Fibroblast of villous mesenchyme (primary cell): ENCODE data around the gene APC2. TPM values are rescaled to one million over a fixed set of nuclear protein-coding genes. Genes with fewer than 3 reads are reported as not detected.
A peak's percentile ranks its signal among the peaks of the same experiment; 100 is the strongest.

Source experiments
- DNase-seq: peaks from one replicate; pipeline ENCODE4 v3.0.0-alpha.2; 2010; ENCODE audit warnings: low read depth
- H3K4me3 ChIP-seq: 2 replicates; pipeline ENCODE4 v1.5.1; 2011; ENCODE audit warnings: low read depth, mild to moderate bottlenecking, low read length
- CTCF ChIP-seq: IDR thresholded peaks from 2 replicates; pipeline ENCODE4 v1.5.1; 2012; ENCODE audit warnings: low read depth, mild to moderate bottlenecking, low read length; ENCODE audit not compliant: insufficient read depth
- total RNA-seq: library from RNA; depleted of rRNA; stranded (reverse); fragments of >200 nt; gene quantifications from 2 replicates; pipeline ENCODE4 v1.2.3, GENCODE V29; 2012

The APC2 gene
- total RNA-seq, 1 donor = 0.43 TPM

GRCh38 chr19:1445185-1445931 is 4.6 kb upstream of the APC2 start:
- peak overlapping the region; percentile 56 for H3K4me3 ChIP-seq
- DNase-seq = no peak
- peak; percentile 83 for TF ChIP-seq CTCF

GRCh38 chr19:1445932-1446712 is 3.8 kb upstream of the APC2 start:
- TF ChIP-seq CTCF = no peak
- H3K4me3 ChIP-seq = peak overlapping the region; percentile 56
- no peak for DNase-seq

- TF ChIP-seq CTCF = no peak
- no peak overlapping the region for H3K4me3 ChIP-seq
- DNase-seq = no peak
Measured at GRCh38 chr19:1446713-1447481, 3.0 kb upstream of the APC2 start.

GRCh38 chr19:1447504-1447903 is 2.4 kb upstream of the APC2 start:
- no peak overlapping the region for H3K4me3 ChIP-seq
- DNase-seq = no peak
- no peak for TF ChIP-seq CTCF

- TF ChIP-seq CTCF = no peak
- no peak for DNase-seq
- H3K4me3 ChIP-seq = no peak overlapping the region
Measured at GRCh38 chr19:1447944-1448343, 2.0 kb upstream of the APC2 start.

- H3K4me3 ChIP-seq = no peak overlapping the region
- no peak for TF ChIP-seq CTCF
Measured at GRCh38 chr19:1450735-1451731, 1.1 kb downstream of the APC2 start.

More at GRCh38 chr19:1450735-1451731, 1.1 kb downstream of the APC2 start:
- no peak for DNase-seq
